Natural killer cell treated with Interleukin-12 subunit alpha and Interleukin-12 subunit beta and Interleukin-15 and Interleukin-18, amount 100 ng/mL, for 72 hours (primary cell): ENCODE measurements around the gene ARFGAP3. TPM values are rescaled to one million over a fixed set of nuclear protein-coding genes. Genes with fewer than 3 reads are reported as not detected.

Experiments used
- ATAC-seq, 2 donors: fragments of 150-1000 bp; cut with Tn5 transposase in 1 of 2; sonication (Bioruptor Pico), chemical (Tn5 transposase) in 1 of 2; 2 replicates each; pipeline ENCODE4 v1.10.0; 2021
- DNase-seq: peaks from one replicate; pipeline ENCODE4 v3.0.0; 2022; ENCODE audit warnings: low spot score
- H3K27ac Mint-ChIP-seq, 2 donors: 1 replicate in 1 of 2; 2 replicates in 1 of 2; pipeline ENCODE4 v1.8.0; 2022; ENCODE audit warnings: mixed read lengths in 2 of 2, mild to moderate bottlenecking in 1 of 2, moderate library complexity in 1 of 2
- H3K27me3 Mint-ChIP-seq, 2 donors: 1 replicate in 1 of 2; 2 replicates in 1 of 2; pipeline ENCODE4 v1.8.0; 2022; ENCODE audit warnings: mixed read lengths in 2 of 2
- H3K36me3 Mint-ChIP-seq: one replicate; pipeline ENCODE4 v1.8.0; 2022; ENCODE audit warnings: mixed read lengths
- H3K4me1 Mint-ChIP-seq, 2 donors: 1 replicate in 1 of 2; 2 replicates in 1 of 2; pipeline ENCODE4 v1.8.0; 2022; ENCODE audit warnings: low read depth in 2 of 2, mixed read lengths in 2 of 2, mild to moderate bottlenecking in 1 of 2
- H3K4me3 Mint-ChIP-seq: one replicate; pipeline ENCODE4 v1.8.0; 2022; ENCODE audit warnings: mixed read lengths
- H3K9me3 Mint-ChIP-seq: 2 replicates; pipeline ENCODE4 v1.8.0; 2022; ENCODE audit warnings: mixed read lengths
- total RNA-seq, 2 donors: library from RNA; stranded (reverse); gene quantifications; one replicate each; pipeline ENCODE4 v1.2.3, GENCODE V29; 2022

ARFGAP3 gene
- total RNA-seq, 2 donors from 2014 or later, result 28.3 to 50.4 TPM

- no peaks in the 10 kb centered on the region for H3K27me3 Mint-ChIP-seq
- DNase-seq (no peak), ATAC-seq (no peak)
- H3K4me3 Mint-ChIP-seq, result no peak overlapping the region
- no peak overlapping the region for H3K27ac Mint-ChIP-seq
- H3K4me1 Mint-ChIP-seq, result no peaks in the 10 kb centered on the region
- H3K9me3 Mint-ChIP-seq, result no peaks in the 10 kb centered on the region
- no peaks in the 10 kb centered on the region for H3K36me3 Mint-ChIP-seq
These were observed 21.7 kb upstream of the ARFGAP3 start for GRCh38 chr22:42878561-42879305.

GRCh38 chr22:42877597-42878340 is 20.7 kb upstream of the ARFGAP3 start:
- Mint-ChIP-seq H3K27ac (no peak overlapping the region), H3K9me3 (no peaks in the 10 kb centered on the region), H3K36me3 (no peaks in the 10 kb centered on the region), H3K4me3 (no peak overlapping the region), H3K4me1 (no peaks in the 10 kb centered on the region), H3K27me3 (no peaks in the 10 kb centered on the region)
- no peak for DNase-seq
- no peak for ATAC-seq

GRCh38 chr22:42877158-42877557 is 20.1 kb upstream of the ARFGAP3 start:
- Mint-ChIP-seq H3K4me1 (no peaks in the 10 kb centered on the region), H3K4me3 (no peak overlapping the region), H3K27me3 (no peaks in the 10 kb centered on the region), H3K36me3 (no peaks in the 10 kb centered on the region), H3K9me3 (no peaks in the 10 kb centered on the region), H3K27ac (no peak overlapping the region)
- DNase-seq, result no peak
- no peak for ATAC-seq

GRCh38 chr22:42876041-42876440 is 19.0 kb upstream of the ARFGAP3 start:
- Mint-ChIP-seq H3K27ac (no peak overlapping the region), H3K36me3 (no peaks in the 10 kb centered on the region), H3K4me1 (no peaks in the 10 kb centered on the region), H3K4me3 (no peak overlapping the region), H3K27me3 (no peaks in the 10 kb centered on the region), H3K9me3 (no peaks in the 10 kb centered on the region)
- no peak for ATAC-seq
- no peak for DNase-seq

GRCh38 chr22:42874010-42874409 is 16.9 kb upstream of the ARFGAP3 start:
- H3K4me1 Mint-ChIP-seq, result no peaks in the 10 kb centered on the region
- H3K4me3 Mint-ChIP-seq, result no peak overlapping the region
- no peak overlapping the region for H3K27ac Mint-ChIP-seq
- DNase-seq (no peak), ATAC-seq (no peak)
- H3K36me3 Mint-ChIP-seq, result no peaks in the 10 kb centered on the region
- H3K27me3 Mint-ChIP-seq, result no peaks in the 10 kb centered on the region
- no peaks in the 10 kb centered on the region for H3K9me3 Mint-ChIP-seq

GRCh38 chr22:42873356-42873755 is 16.3 kb upstream of the ARFGAP3 start:
- H3K4me3 Mint-ChIP-seq, result no peak overlapping the region
- no peak for ATAC-seq

GRCh38 chr22:42872821-42873220 is 15.7 kb upstream of the ARFGAP3 start:
- no peak for DNase-seq
- H3K4me3 Mint-ChIP-seq, result no peak overlapping the region
- no peak for ATAC-seq
- H3K27ac Mint-ChIP-seq, result peak overlapping the region in 1 of 2 donors; percentile 10
- H3K9me3 Mint-ChIP-seq, result no peaks in the 10 kb centered on the region
- H3K4me1 Mint-ChIP-seq, result peaks cover under 1% of the 10 kb centered on the region in 2 donors
- no peaks in the 10 kb centered on the region for H3K27me3 Mint-ChIP-seq
- H3K36me3 Mint-ChIP-seq, result no peaks in the 10 kb centered on the region

More at GRCh38 chr22:42873356-42873755, 16.3 kb upstream of the ARFGAP3 start:
- Mint-ChIP-seq H3K4me1 (no peaks in the 10 kb centered on the region), H3K9me3 (no peaks in the 10 kb centered on the region), H3K27me3 (no peaks in the 10 kb centered on the region), H3K27ac (peak overlapping the region in 1 of 2 donors; percentile 10), H3K36me3 (no peaks in the 10 kb centered on the region)
- DNase-seq, result no peak

- Mint-ChIP-seq H3K4me3 (no peak overlapping the region), H3K4me1 (peaks cover 4 to 6% of the 10 kb centered on the region in 2 donors), H3K27me3 (no peaks in the 10 kb centered on the region), H3K36me3 (no peaks in the 10 kb centered on the region), H3K9me3 (no peaks in the 10 kb centered on the region), H3K27ac (no peak overlapping the region)
- DNase-seq, result no peak
- ATAC-seq, result no peak
These were observed 14.3 kb upstream of the ARFGAP3 start for GRCh38 chr22:42871146-42872050.

- H3K36me3 Mint-ChIP-seq, result peaks cover under 1% of the 10 kb centered on the region
- ATAC-seq, result no peak
- H3K27ac Mint-ChIP-seq, result no peak overlapping the region
These were observed 12.9 kb upstream of the ARFGAP3 start for GRCh38 chr22:42869888-42870480.

GRCh38 chr22:42869463-42869862 is 12.4 kb upstream of the ARFGAP3 start:
- Mint-ChIP-seq H3K9me3 (no peaks in the 10 kb centered on the region), H3K27ac (no peak overlapping the region), H3K27me3 (no peaks in the 10 kb centered on the region), H3K4me3 (no peak overlapping the region), H3K36me3 (peaks cover 4% of the 10 kb centered on the region), H3K4me1 (peaks cover 6 to 8% of the 10 kb centered on the region in 2 donors)
- ATAC-seq (no peak), DNase-seq (no peak)

More at GRCh38 chr22:42869888-42870480, 12.9 kb upstream of the ARFGAP3 start:
- H3K4me3 Mint-ChIP-seq, result no peak overlapping the region
- H3K9me3 Mint-ChIP-seq, result no peaks in the 10 kb centered on the region
- no peaks in the 10 kb centered on the region for H3K27me3 Mint-ChIP-seq
- peaks cover 5 to 6% of the 10 kb centered on the region in 2 donors for H3K4me1 Mint-ChIP-seq
- DNase-seq, result no peak

GRCh38 chr22:42868751-42869251 is 11.7 kb upstream of the ARFGAP3 start:
- no peak overlapping the region for H3K27ac Mint-ChIP-seq
- no peak for DNase-seq
- H3K9me3 Mint-ChIP-seq, result no peaks in the 10 kb centered on the region
- H3K36me3 Mint-ChIP-seq, result peaks cover 4% of the 10 kb centered on the region
- H3K27me3 Mint-ChIP-seq, result no peaks in the 10 kb centered on the region
- no peak overlapping the region for H3K4me3 Mint-ChIP-seq
- peaks cover 7 to 8% of the 10 kb centered on the region in 2 donors for H3K4me1 Mint-ChIP-seq
- no peak for ATAC-seq

GRCh38 chr22:42866100-42866499 is 9.0 kb upstream of the ARFGAP3 start:
- H3K27ac Mint-ChIP-seq, result no peak overlapping the region

GRCh38 chr22:42865536-42865935 is 8.5 kb upstream of the ARFGAP3 start:
- peaks cover 4% of the 10 kb centered on the region for H3K9me3 Mint-ChIP-seq
- H3K27me3 Mint-ChIP-seq, result no peaks in the 10 kb centered on the region
- no peak overlapping the region for H3K4me3 Mint-ChIP-seq
- ATAC-seq (no peak), DNase-seq (no peak)
- H3K27ac Mint-ChIP-seq, result no peak overlapping the region
- H3K36me3 Mint-ChIP-seq, result peaks cover 11% of the 10 kb centered on the region
- peaks cover 15 to 21% of the 10 kb centered on the region in 2 donors for H3K4me1 Mint-ChIP-seq

More at GRCh38 chr22:42866100-42866499, 9.0 kb upstream of the ARFGAP3 start:
- ATAC-seq, result no peak
- Mint-ChIP-seq H3K9me3 (peaks cover 4% of the 10 kb centered on the region), H3K4me1 (peaks cover 15 to 18% of the 10 kb centered on the region in 2 donors), H3K4me3 (no peak overlapping the region), H3K27me3 (no peaks in the 10 kb centered on the region), H3K36me3 (peaks cover 11% of the 10 kb centered on the region)
- no peak for DNase-seq
